ENCODE results near the gene RAB33B. TPM values are rescaled to one million over a fixed set of nuclear protein-coding genes. Genes with fewer than 3 reads are reported as not detected.

RAB33B gene
- total RNA-seq, 1 donor from 2014 or later, result 11.8 TPM

DNA sequence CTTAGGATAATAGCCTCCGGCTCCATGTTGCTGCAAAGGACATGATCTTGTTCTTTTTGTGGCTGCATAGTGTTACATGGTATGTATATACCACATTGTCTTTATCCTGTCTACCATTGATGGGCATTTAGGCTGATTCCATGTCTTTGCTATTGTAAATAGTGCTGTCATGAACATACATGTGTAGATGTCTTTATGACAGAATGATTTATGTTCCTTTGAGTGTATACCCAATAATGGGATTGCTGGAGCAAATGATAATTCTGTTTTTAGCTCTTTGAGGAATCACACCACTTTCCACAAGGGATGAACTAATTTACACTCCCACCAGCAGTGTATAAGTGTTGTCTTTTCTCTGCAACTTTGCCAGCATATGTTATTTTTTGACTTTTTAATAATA, 4.6 kb downstream of the RAB33B start:
- H3K4me3 Mint-ChIP-seq (ENCODE audit: unreplicated experiment), result no peak overlapping the region
- Histone ChIP-seq H3K4me2 (ENCODE audit: low read length) (no peak overlapping the region), H3K79me2 (ENCODE audit: insufficient read depth, low read length) (peaks cover 86% of the 10 kb centered on the region), H3K4me1 (ENCODE audit: insufficient read depth, low read length) (peaks cover 12% of the 10 kb centered on the region), H3K27me3 (ENCODE audit: insufficient read depth, low read length) (no peaks in the 10 kb centered on the region), H4K20me1 (ENCODE audit: insufficient read depth, low read length) (peaks cover 70% of the 10 kb centered on the region), H3K9ac (ENCODE audit: low read length) (no peak overlapping the region), H3K9me3 (ENCODE audit: insufficient read depth, low read depth, low read length) (no peaks in the 10 kb centered on the region), H3K36me3 (ENCODE audit: insufficient read depth, low read length) (no peaks in the 10 kb centered on the region), H3K4me3 (ENCODE audit: insufficient read depth, low read depth, low read length) (no peak overlapping the region), H3K27ac (ENCODE audit: low read depth, low read length) (no peak overlapping the region), H2AFZ (ENCODE audit: low read depth, low read length) (no peak overlapping the region)
- H3K27ac Mint-ChIP-seq (ENCODE audit: unreplicated experiment), result no peak overlapping the region
- FAIRE-seq (no peak), DNase-seq (ENCODE audit: low read depth) (no peak)
- no peaks in the 10 kb centered on the region for H3K27me3 Mint-ChIP-seq (ENCODE audit: low read depth, unreplicated experiment)
- H3K9me3 Mint-ChIP-seq (ENCODE audit: unreplicated experiment), result no peaks in the 10 kb centered on the region
- peaks cover 8% of the 10 kb centered on the region for H3K36me3 Mint-ChIP-seq (ENCODE audit: low read depth, unreplicated experiment)
- TF ChIP-seq CTCF (IDR thresholded peaks at IDR 0.05; ENCODE audit: insufficient read depth, low read depth, low read length), result no peak
- no peak for TF ChIP-seq EZH2 (IDR thresholded peaks at IDR 0.05; ENCODE audit: insufficient read depth, low read length)
- peaks cover 42% of the 10 kb centered on the region for H3K4me1 Mint-ChIP-seq (ENCODE audit: low read depth, unreplicated experiment)

- Mint-ChIP-seq H3K27me3 (ENCODE audit: low read depth, unreplicated experiment) (no peaks in the 10 kb centered on the region), H3K4me3 (ENCODE audit: unreplicated experiment) (no peak overlapping the region), H3K27ac (ENCODE audit: unreplicated experiment) (no peak overlapping the region), H3K36me3 (ENCODE audit: low read depth, unreplicated experiment) (peaks cover 8% of the 10 kb centered on the region), H3K4me1 (ENCODE audit: low read depth, unreplicated experiment) (peaks cover 42% of the 10 kb centered on the region), H3K9me3 (ENCODE audit: unreplicated experiment) (no peaks in the 10 kb centered on the region)
- Histone ChIP-seq H3K4me1 (ENCODE audit: insufficient read depth, low read length) (peaks cover 12% of the 10 kb centered on the region), H3K9me3 (ENCODE audit: insufficient read depth, low read depth, low read length) (no peaks in the 10 kb centered on the region), H3K9ac (ENCODE audit: low read length) (no peak overlapping the region), H4K20me1 (ENCODE audit: insufficient read depth, low read length) (peaks cover 74% of the 10 kb centered on the region), H2AFZ (ENCODE audit: low read depth, low read length) (no peak overlapping the region), H3K79me2 (ENCODE audit: insufficient read depth, low read length) (peaks cover 90% of the 10 kb centered on the region), H3K4me3 (ENCODE audit: insufficient read depth, low read depth, low read length) (no peak overlapping the region), H3K36me3 (ENCODE audit: insufficient read depth, low read length) (no peaks in the 10 kb centered on the region), H3K4me2 (ENCODE audit: low read length) (no peak overlapping the region), H3K27ac (ENCODE audit: low read depth, low read length) (no peak overlapping the region), H3K27me3 (ENCODE audit: insufficient read depth, low read length) (no peaks in the 10 kb centered on the region)
- FAIRE-seq (no peak), DNase-seq (ENCODE audit: low read depth) (no peak)
- TF ChIP-seq EZH2 (IDR thresholded peaks at IDR 0.05; ENCODE audit: insufficient read depth, low read length) (no peak), CTCF (IDR thresholded peaks at IDR 0.05; ENCODE audit: insufficient read depth, low read depth, low read length) (no peak)
These were observed 5.1 kb downstream of the RAB33B start for GRCh38 chr4:139458999-139459398.

DNA sequence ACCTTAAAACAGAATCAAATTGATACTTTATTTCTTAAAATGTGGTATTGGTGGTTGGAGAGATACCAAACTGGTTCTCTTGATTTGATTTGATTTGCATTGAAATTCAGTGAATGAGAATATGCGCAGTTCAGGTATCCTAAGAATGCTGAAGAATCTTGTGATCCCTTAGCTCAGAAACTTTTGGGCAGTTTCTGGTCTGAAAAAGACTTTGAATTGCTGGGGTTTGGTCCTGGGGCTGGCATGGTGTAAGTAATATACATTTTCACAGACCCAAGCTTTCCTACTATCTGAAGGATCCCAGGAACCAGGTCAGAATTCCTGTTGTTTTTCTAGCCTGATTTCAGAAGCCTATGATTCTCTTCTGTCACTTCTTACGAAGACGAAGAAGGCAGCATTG, 6.6 kb downstream of the RAB33B start:
- no peak overlapping the region for H2AFZ ChIP-seq (ENCODE audit: low read depth, low read length)
- no peak overlapping the region for H3K4me2 ChIP-seq (ENCODE audit: low read length)
- H3K9ac ChIP-seq (ENCODE audit: low read length), result no peak overlapping the region
- DNase-seq (ENCODE audit: low read depth), result no peak
- FAIRE-seq, result no peak
- Mint-ChIP-seq H3K9me3 (ENCODE audit: unreplicated experiment) (no peaks in the 10 kb centered on the region), H3K27me3 (ENCODE audit: low read depth, unreplicated experiment) (no peaks in the 10 kb centered on the region), H3K36me3 (ENCODE audit: low read depth, unreplicated experiment) (peaks cover 8% of the 10 kb centered on the region), H3K4me3 (ENCODE audit: unreplicated experiment) (no peak overlapping the region), H3K4me1 (ENCODE audit: low read depth, unreplicated experiment) (peaks cover 41% of the 10 kb centered on the region), H3K27ac (ENCODE audit: unreplicated experiment) (no peak overlapping the region)
- H3K36me3 ChIP-seq (ENCODE audit: insufficient read depth, low read length), result no peaks in the 10 kb centered on the region
- TF ChIP-seq CTCF (IDR thresholded peaks at IDR 0.05; ENCODE audit: insufficient read depth, low read depth, low read length) (no peak), EZH2 (IDR thresholded peaks at IDR 0.05; ENCODE audit: insufficient read depth, low read length) (no peak)
- peaks cover 6% of the 10 kb centered on the region for H3K4me1 ChIP-seq (ENCODE audit: insufficient read depth, low read length)
- H3K79me2 ChIP-seq (ENCODE audit: insufficient read depth, low read length), result peaks cover 83% of the 10 kb centered on the region
- no peak overlapping the region for H3K27ac ChIP-seq (ENCODE audit: low read depth, low read length)
- H4K20me1 ChIP-seq (ENCODE audit: insufficient read depth, low read length), result peaks cover 68% of the 10 kb centered on the region
- H3K27me3 ChIP-seq (ENCODE audit: insufficient read depth, low read length), result no peaks in the 10 kb centered on the region
- H3K9me3 ChIP-seq (ENCODE audit: insufficient read depth, low read depth, low read length), result no peaks in the 10 kb centered on the region
- no peak overlapping the region for H3K4me3 ChIP-seq (ENCODE audit: insufficient read depth, low read depth, low read length)
